D341Med (cell line): ENCODE measurements around the gene UCK1.
A peak's percentile ranks its signal among the peaks of the same experiment; 100 is the strongest.

ENCODE experiments used
- DNase-seq: peaks from one replicate; pipeline ENCODE4 v3.0.0; 2012; ENCODE audit warnings: low spot score

Gene UCK1

GRCh38 chr9:131530920-131531832 lies at the start of gene UCK1:
Gene UCK1, minus strand, starts transcription at chr9:131531263. Its CDS starts 89 bp downstream, at chr9:131531174.
- peak; percentile 100 for DNase-seq

GRCh38 chr9:131580358-131580757 lies 49.3 kb upstream of the UCK1 start:
- no peak for DNase-seq

- DNase-seq, result no peak
Observed at GRCh38 chr9:131579789-131580211, 48.7 kb upstream of the UCK1 start.

GRCh38 chr9:131578731-131579504 lies 47.9 kb upstream of the UCK1 start:
- DNase-seq, result no peak

GRCh38 chr9:131578021-131578420 lies 47.0 kb upstream of the UCK1 start:
- no peak for DNase-seq

- DNase-seq, result no peak
Observed at GRCh38 chr9:131577005-131578000, 46.2 kb upstream of the UCK1 start.

- no peak for DNase-seq
Observed at GRCh38 chr9:131575946-131576853, 45.1 kb upstream of the UCK1 start.

- no peak for DNase-seq
Observed at GRCh38 chr9:131574730-131575640, 43.9 kb upstream of the UCK1 start.

- DNase-seq, result peak; percentile 22
Observed at GRCh38 chr9:131567910-131568309, 36.8 kb upstream of the UCK1 start.

- DNase-seq, result no peak
Observed at GRCh38 chr9:131566158-131566557, 35.1 kb upstream of the UCK1 start.

- no peak for DNase-seq
Observed at GRCh38 chr9:131565369-131565768, 34.3 kb upstream of the UCK1 start.

- DNase-seq, result no peak
Observed at GRCh38 chr9:131562032-131562959, 31.2 kb upstream of the UCK1 start.

GRCh38 chr9:131559421-131560000 lies 28.4 kb upstream of the UCK1 start:
- DNase-seq, result no peak

- no peak for DNase-seq
Observed at GRCh38 chr9:131557855-131558548, 26.9 kb upstream of the UCK1 start.

GRCh38 chr9:131555841-131556673 lies 25.0 kb upstream of the UCK1 start:
- DNase-seq, result no peak

GRCh38 chr9:131554843-131555351 lies 23.8 kb upstream of the UCK1 start:
- DNase-seq, result no peak
